ENCODE data around the gene CACNA1C.

DNA sequence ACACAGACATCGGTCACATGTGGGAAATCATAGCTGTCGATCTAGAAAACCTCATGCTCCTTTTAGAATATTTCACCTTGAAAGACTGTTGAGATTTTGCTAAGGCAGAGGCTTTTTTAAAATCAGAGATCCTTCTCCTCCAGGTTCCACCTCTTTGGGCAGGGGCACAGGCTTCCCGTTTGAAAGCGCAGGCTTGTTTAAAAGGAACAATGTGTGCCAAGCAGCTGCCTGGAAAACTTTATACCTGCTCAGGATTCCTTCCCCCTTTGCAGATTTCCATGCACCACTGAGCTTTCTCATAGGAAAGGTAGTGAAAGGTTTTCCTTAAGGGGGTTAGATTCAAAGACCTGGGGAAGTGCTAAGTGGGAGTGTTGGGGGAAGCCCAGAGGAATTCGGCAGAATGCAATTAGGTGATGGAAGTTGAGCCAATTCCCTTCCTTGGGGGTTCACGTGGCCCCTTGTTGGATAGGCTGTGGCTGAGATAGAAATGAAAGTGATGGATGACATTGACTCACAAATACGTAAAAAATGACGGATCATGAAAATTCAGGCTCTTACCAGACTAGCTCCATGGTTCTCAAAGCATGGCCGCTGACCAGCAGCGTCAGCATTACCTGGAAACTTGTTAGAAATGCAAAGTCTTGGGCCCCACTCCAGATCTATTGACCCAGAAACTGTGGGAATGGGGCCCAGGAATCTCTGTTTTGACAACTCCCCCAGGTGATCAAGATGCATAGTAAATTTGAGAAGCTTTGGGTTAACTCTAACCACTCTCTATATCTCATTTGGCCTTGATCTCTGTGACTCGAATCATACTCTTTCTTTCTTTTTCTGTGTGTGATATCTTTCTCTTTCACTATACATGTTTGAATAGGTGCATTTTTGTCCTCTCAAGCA is 460.6 kb downstream of the CACNA1C start:
- TF ChIP-seq, protein P1, sequence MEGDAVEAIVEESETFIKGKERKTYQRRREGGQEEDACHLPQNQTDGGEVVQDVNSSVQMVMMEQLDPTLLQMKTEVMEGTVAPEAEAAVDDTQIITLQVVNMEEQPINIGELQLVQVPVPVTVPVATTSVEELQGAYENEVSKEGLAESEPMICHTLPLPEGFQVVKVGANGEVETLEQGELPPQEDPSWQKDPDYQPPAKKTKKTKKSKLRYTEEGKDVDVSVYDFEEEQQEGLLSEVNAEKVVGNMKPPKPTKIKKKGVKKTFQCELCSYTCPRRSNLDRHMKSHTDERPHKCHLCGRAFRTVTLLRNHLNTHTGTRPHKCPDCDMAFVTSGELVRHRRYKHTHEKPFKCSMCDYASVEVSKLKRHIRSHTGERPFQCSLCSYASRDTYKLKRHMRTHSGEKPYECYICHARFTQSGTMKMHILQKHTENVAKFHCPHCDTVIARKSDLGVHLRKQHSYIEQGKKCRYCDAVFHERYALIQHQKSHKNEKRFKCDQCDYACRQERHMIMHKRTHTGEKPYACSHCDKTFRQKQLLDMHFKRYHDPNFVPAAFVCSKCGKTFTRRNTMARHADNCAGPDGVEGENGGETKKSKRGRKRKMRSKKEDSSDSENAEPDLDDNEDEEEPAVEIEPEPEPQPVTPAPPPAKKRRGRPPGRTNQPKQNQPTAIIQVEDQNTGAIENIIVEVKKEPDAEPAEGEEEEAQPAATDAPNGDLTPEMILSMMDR (IDR thresholded peaks at IDR 0.05; ENCODE audit: low read depth, low read length, poor library complexity, severe bottlenecking) = no peak
- TF ChIP-seq EZH2phosphoT487 (IDR thresholded peaks at IDR 0.05; ENCODE audit: borderline replicate concordance, low read length) = no peak

All from DOHH2 (cell line).